ENCODE measurements around the gene CCSAP.

Gene CCSAP

DNA sequence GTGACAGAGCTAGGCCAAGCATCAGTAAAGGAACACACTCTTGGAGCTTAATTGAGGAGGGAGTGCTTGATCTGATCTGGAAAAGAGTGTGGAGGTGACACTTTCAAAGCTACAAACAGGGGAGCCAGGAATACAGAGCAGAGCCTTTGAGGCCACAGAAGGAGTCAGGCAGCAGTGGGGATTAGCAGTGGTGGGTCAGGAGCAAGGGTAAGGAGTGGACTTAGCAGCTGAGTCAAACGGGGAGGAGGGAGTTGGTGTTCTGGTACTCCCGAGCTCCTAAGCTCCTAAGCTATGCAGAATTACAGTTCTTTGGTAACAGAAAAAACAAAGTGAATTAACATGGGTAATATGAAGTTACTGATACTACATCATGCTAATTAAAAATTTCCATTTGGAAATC, 57.4 kb downstream of the CCSAP start:
- DNase-seq = no peak

DNA sequence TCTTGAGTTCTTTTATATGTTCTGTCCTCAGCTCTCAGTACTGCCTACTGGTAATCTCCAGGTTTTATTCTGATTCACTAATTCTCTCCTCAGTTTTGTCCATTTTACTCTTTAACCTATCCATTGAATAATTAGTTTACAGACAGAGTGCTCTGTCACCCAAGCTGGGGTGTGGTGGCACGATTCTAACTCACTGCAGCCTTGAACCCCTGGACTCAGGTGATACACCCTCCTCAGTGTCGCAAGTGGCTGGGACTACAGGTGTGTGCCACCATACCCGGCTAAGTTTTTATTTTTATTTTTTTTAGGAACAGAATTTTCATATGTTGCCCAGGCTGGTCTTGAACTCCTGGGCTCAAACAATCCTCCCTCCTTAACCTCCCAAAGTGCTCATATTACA, 58.0 kb downstream of the CCSAP start:
- no peak for DNase-seq

DNA sequence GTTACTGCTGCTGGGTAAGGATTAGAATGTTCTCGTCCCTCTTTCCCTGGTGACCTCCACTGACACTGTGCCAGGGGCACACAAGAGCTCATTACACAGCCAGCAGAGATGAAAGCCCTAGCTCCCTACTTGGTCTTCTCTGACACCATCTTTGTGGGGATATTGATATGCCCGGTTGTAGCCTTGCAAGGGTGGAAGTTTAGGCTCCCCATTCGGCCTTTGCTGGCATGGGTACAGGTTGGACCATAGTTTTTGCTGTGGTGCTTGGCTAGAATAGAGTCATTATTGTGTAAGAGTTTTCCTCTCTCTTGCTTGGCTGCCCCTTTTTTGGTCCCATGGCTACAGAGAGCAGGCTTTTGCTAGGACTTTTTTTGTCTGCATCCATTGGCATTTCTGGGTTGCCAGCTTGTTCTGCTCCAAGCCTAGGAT, 59.6 kb downstream of the CCSAP start:
- no peak for DNase-seq

DNA sequence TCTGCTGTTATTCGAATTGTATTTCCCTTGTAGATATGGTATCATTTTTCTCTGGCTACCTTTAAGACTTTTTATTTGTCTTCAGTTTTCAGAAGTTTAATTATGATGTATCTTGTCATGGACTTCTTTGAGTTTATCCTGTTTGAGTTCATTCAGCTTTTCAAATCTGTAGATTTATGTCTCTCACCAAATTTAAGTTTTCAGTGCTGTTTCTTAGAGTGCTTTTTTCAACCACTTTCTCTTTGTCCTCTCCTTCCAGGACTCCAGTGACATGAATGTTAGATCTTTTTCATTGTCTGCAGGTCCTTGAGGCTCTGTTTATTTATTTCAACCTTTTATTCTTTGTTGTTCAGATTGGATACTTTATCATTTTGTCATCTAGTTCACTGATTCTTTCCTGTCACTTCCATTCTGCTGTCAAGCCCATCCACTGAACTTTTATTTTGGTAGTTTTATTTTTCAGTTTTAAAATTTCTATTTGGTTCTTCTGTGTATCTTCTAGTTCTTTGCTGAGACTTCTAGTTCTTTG, 60.5 kb downstream of the CCSAP start:
- no peak for DNase-seq

DNA sequence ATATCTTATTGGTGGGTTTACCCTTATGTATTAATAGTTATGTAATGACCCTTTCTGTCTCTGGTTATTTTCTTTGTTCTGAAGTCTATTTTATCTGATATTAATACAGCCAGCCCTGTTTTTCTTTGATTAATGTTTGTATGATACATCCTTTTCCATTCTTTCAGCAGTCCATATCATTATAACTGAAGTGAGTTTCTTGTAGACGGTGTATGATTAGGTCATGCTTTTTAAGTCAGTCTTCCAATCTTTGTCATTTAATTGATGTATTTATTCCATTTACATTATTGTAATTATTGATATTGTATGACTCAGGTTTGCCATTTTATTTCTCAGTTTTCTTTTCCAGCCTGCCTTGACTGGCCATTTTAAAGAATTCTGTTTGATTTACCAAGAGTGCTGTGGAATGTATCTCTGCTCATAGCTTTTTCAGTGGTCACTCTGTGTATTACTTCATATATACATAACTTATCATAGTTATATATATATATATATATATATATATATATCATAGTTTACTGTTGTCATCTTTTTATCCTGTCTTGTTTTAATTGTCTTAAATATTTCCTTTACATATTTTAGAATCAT, 61.4 kb downstream of the CCSAP start:
- DNase-seq = no peak

DNA sequence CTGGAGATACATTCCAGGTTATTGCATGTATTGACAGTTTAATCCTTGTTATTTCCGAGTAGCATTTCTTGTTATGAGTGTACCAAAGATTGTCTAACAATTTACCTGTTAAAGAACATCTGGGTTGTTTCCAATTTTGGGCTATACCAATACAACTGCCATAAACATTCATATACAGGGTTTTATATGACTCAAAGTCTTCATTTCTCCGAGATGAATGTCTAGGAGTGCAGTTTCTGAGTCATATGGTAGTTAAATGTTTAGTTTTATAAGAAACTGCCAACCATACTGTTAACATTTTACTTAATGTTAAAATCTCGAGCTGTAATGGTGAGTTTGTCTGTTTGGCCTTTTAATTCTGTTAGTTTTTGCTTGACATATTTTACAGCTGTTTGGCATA, 61.9 kb downstream of the CCSAP start:
- DNase-seq = no peak

DNA sequence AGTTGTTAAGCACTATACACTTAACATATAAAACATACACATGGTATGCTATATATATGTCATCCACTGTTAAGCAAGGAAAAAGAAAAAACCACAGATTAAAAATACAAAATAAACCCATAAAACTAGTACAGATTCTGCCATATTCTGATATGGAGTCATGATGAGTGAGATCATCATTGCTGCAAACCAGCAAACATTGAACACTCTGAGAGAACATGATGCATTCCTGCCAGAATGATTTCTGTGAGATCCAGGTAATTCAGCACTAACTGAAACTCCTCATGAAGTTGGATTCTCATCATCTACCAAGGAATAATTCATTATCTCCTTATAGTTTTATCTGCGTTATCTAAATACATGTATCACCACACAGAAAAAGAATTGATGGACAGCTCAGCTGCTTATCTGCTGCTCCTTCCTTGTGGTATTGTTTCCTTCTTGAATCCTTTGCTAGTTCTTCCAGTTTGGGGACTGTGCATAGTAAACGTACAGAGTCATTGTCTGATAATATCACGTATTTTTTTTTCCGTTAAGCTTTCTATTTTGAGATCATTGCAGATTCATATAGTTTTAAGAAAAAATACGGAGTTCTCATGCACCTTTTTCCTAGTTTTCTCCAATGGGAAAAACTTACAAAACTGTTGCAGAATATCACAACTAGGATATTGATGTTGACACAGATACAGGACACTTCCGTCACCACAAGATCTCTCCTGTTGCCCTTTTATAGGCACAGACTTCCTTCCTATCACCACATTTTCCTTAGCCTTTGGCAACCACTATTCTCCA, 62.6 kb downstream of the CCSAP start:
- DNase-seq = no peak

DNA sequence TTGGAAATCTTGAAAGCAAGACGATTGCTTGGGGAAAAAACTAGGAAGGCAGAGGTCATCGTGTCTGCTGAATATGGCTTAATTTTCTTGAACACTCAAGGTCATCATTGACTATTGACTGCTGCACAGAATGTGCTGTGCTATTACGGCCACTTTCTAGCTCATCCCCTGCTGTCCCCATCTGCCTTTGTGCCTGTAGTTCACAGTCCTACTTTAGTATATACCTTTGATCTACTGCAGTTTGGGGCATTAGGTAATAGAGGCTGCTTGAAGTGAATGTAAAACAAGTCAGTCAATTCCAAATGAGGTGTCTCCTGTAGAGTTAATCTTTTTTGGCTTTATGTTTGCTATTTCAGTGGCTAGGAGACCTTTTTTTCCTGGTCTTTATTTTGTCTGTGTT, 63.6 kb downstream of the CCSAP start:
- DNase-seq = no peak

DNA sequence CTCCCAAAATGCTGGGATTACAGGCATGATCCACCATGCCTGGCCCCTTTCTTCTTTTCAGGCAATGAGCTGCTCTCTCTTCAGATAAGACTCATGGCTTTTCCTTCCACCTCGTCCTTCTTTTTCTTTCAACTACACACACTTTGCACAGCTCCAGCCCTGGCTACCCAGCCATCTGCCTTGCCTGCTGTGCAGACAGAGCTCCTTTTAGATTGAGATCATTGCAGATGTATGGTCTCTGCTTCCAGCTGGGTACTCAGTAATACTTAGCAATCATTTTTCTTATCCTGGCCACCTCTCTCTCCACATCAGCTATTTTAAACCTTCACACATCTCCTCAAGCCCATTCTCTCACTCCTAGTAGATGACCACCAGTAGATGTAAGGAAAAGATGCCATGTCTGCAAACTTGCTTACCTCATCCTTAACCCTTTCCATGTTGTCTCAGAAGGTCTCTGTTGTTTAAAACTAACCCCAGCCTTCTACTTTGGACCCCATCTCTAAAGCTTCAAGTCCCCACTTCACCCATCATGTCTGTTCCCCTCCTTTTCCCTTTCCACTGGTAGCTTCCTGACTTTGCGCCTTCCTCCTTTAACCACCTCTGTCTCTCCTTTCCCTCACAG, 64.6 kb downstream of the CCSAP start:
- no peak for DNase-seq

DNA sequence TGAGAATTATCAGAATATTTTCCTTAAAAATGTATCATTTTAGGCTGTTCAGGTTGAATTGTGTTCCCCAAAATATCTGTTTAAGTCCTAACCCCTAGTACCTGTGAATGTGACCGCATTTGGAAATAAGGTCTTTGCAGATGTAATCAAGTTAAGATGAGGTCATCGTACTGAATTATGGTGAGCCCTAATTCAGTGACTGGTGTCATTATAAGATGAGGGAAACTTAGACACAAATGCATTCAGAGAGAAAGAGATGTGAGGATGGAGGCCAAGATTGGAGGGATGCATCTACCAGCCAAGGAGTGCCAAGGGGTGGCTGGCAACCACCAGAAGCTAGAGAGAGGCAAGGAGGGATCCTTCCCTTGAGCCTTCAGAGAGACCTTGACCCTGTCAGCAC, 67.8 kb downstream of the CCSAP start:
- no peak for DNase-seq

DNA sequence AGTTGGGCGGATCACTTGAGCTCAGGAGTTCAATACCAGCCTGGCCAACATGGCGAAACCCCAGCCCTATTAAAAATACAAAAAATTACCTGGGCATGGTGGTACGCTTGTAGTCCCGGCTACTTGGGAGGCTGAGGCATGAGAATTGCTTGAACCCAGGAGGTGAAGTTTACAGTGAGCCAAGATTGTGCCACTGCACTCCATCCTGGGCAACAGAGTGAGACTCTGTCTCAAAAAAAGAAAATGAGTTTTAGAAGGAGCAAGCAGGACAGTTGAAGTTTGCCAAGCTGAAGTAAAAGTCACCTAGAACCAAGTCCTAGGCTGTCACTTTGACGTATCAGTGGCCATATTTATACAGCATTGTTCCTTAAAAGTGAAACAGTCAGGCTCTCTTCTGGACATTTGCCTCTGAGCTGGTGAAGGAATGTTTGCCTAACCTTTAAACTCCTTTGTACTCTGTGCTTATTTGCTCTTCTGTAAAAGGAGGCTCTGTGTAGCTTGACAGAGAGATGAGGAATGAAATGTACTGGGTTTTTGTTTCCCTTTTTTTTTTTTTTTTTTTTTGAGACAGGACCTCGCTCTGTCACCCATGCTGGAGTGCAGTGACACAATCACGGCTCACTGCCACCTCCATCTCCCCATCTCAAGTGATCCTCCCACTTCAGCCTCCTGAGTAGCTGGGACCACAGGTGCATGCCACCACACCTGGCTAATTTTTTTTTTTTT, 69.2 kb downstream of the CCSAP start:
- no peak for DNase-seq

DNA sequence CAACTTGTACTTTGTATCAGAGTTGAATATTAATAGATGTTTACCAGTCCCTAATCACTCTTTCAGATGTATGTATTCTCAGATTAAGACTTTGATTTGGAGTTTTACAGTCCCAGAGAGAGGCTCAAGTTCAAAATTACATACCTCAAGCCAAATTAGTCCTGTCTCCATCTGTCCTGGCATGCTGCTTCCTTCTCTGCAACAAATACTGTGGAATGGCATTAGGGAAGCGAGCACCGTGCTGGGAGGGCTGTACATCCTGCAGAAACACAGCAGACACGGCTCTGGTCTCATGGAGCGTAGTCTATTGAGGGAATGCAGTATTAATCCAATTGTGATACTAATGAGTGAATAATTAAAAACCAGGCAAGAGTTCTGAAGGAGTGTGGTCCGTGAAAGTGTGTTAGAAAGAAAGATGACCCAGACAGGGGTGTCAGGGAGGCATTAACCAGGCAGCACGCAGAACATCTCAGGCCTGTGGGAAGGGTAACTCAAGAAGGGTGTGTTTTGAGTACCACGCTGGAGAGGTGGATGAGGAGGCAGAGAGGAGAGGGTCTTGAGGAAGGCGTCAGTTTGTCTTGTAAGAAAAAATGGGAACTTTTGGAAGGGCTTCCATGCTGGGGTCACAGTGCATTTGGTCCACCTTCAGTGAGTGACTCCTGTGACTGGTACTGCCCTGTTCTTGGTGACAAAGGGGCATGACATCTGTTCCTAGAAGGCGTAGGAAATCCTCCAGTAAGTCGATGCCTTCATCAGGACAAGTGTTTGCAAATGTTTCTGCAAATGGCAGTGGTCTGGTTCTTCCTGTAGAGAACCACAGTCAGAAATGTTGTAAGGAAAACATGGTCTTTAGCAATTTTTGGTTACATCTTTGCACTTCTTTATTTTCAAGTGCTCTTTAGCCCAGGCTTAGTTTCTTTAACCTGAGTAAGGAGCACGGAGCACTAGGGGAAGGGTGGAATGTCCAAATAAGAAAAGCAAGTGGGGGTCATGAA, 70.4 kb downstream of the CCSAP start:
- no peak for DNase-seq

DNA sequence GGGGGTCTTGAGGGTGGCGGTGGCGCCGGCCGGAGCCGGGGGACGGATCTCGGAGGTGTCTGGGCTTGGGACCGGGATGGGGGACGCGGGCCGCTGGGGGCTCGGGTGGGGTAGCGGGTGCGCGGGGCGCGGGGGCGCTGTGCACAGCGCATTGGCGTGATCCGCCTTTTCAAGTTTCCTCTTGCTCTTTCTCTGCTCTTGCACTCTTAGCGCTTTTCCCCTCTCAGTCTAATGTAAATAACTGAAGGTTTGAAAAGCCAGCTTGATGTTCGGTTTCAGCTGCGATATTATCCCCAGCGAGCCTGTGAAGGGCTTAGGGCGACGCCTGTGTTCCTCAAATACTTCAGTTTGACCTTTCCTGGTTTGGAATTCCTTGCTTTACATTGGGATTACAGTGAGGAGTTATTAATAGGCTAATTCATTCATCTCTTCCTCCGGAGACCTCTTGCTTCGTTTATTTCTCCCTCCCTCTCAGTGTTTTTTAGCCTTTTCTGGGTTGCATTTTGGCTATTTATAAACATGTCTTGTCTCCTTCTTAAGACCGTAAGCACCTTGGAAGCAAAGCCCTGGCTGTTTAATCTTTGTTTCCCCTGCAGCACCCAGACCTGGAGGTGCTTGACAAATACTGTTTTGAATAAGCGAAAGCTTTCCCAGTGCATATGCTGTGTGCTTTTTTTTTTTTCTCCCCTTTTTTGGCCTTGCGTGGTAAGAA, 71.2 kb downstream of the CCSAP start:
- DNase-seq = peak; percentile 45

Measured in activated naive CD4-positive, alpha-beta T cell treated with anti-CD3 and anti-CD28 coated beads, Interleukin-2, amount 50 U/mL, for 16 hours (primary cell).